SK-N-SH (cell line): ENCODE results near the gene ADCY9. TPM values are rescaled to one million over a fixed set of nuclear protein-coding genes. Genes with fewer than 3 reads are reported as not detected.

Source experiments
- CTCF ChIA-PET: fragments of 300-600, 350-600 bp; formaldehyde crosslinking; extraction: SDS; loops from one replicate; lab custom pipeline; 2021; lab: Yijun Ruan, JAX
- POLR2A ChIA-PET: fragments of 350-600 bp; sonication (Branson Sonifier 250); formaldehyde crosslinking; extraction: SDS; loops from one replicate; lab custom pipeline; 2020; ENCODE audit warnings: antibody characterized with exemption, inconsistent platforms; lab: Yijun Ruan, JAX
- DNase-seq: peaks from one replicate; pipeline ENCODE4 v3.0.0; 2012
- H2AFZ ChIP-seq: fragments of 200-600 bp; sonication (generic); 2 replicates; pipeline ENCODE4 v1.8.1; 2016; ENCODE audit warnings: antibody characterized with exemption, mild to moderate bottlenecking, low read depth
- H3F3A ChIP-seq: fragments of 200-600 bp; sonication (generic); replicated peaks from 2 replicates; pipeline ENCODE3; 2016; ENCODE audit warnings: antibody characterized with exemption, mild to moderate bottlenecking; ENCODE audit not compliant: insufficient read depth
- H3K27ac ChIP-seq, 2 experiments: fragments of 200-500 bp in 1 of 2; fragments of 200-600 bp in 1 of 2; sonication (Bioruptor generic) in 1 of 2; sonication (generic), shearing (Covaris generic) in 1 of 2; 2 replicates each; pipeline versions ENCODE4 v1.5.1 to v1.6.1; 2014 to 2016; ENCODE audit warnings: low read depth in 2 of 2, inconsistent platforms in 1 of 2, low read length in 1 of 2, mild to moderate bottlenecking in 1 of 2, mixed read lengths in 1 of 2
- H3K27me3 ChIP-seq: fragments of 200-600 bp; sonication (generic), shearing (Covaris generic); 2 replicates; pipeline ENCODE4 v1.6.1; 2016; ENCODE audit warnings: mixed run types; ENCODE audit not compliant: insufficient read depth
- H3K36me3 ChIP-seq, 2 experiments: fragments of 200-500 bp in 1 of 2; fragments of 200-600 bp in 1 of 2; sonication (Bioruptor generic) in 1 of 2; sonication (generic) in 1 of 2; replicated peaks in 1 of 2; 2 replicates each; pipeline versions ENCODE3 to v1.5.1; 2014 to 2016; ENCODE audit warnings: low read length in 1 of 2, mild to moderate bottlenecking in 1 of 2; ENCODE audit not compliant: insufficient read depth in 2 of 2, control insufficient read depth in 1 of 2
- H3K4me1 ChIP-seq, 2 experiments: fragments of 200-500 bp in 1 of 2; fragments of 200-600 bp in 1 of 2; sonication (Bioruptor generic) in 1 of 2; sonication (generic), shearing (Covaris generic) in 1 of 2; 2 replicates each; pipeline versions ENCODE4 v1.5.1 to v1.6.1; 2014 to 2016; ENCODE audit warnings: low read depth in 1 of 2, low read length in 1 of 2, mixed run types in 1 of 2; ENCODE audit not compliant: insufficient read depth in 2 of 2, control insufficient read depth in 1 of 2
- H3K4me2 ChIP-seq: fragments of 200-600 bp; sonication (generic), shearing (Covaris generic); 2 replicates; pipeline ENCODE4 v1.6.1; 2017; ENCODE audit warnings: mixed run types
- H3K4me3 ChIP-seq, 2 experiments: fragments of 200-500 bp in 1 of 2; fragments of 200-600 bp in 1 of 2; sonication (Bioruptor generic) in 1 of 2; sonication (generic), shearing (Covaris generic) in 1 of 2; 2 replicates each; pipeline versions ENCODE4 v1.5.1 to v1.8.1; 2014 to 2016; ENCODE audit warnings: low read depth in 2 of 2, inconsistent platforms in 1 of 2, low read length in 1 of 2, mild to moderate bottlenecking in 1 of 2, mixed read lengths in 1 of 2, moderate library complexity in 1 of 2
- H3K79me2 ChIP-seq: fragments of 200-600 bp; sonication (generic); 2 replicates; pipeline ENCODE4 v1.8.1; 2017; ENCODE audit warnings: mild to moderate bottlenecking; ENCODE audit not compliant: insufficient read depth
- H3K9ac ChIP-seq: fragments of 200-600 bp; sonication (generic); 2 replicates; pipeline ENCODE4 v1.6.1; 2017; ENCODE audit warnings: mixed run types
- H3K9me2 ChIP-seq: fragments of 200-600 bp; sonication (generic); 2 replicates; pipeline ENCODE4 v1.6.1; 2017; ENCODE audit warnings: mixed run types
- H3K9me3 ChIP-seq: fragments of 200-600 bp; sonication (generic); 2 replicates; pipeline ENCODE4 v1.6.1; 2017; ENCODE audit warnings: mixed run types, mild to moderate bottlenecking, moderate library complexity
- H4K20me1 ChIP-seq: fragments of 200-600 bp; sonication (generic); 2 replicates; pipeline ENCODE4 v1.6.1; 2017; ENCODE audit warnings: mild to moderate bottlenecking, mixed run types; ENCODE audit not compliant: insufficient read depth
- CTCF ChIP-seq: fragments of 200-600 bp; sonication (generic); IDR thresholded peaks from 2 replicates; pipeline ENCODE4 v1.6.1; 2017; ENCODE audit warnings: antibody characterized with exemption, mild to moderate bottlenecking, moderate library complexity
- ELF1 ChIP-seq: IDR thresholded peaks from 2 replicates; pipeline ENCODE4 v1.4.0; 2012
- EP300 ChIP-seq, 2 experiments: IDR thresholded peaks; 2 replicates each; pipeline versions ENCODE4 v1.4.0 to v1.6.1; 2012; ENCODE audit warnings: borderline replicate concordance in 1 of 2, low read depth in 1 of 2, low read length in 1 of 2
- FOSL2 ChIP-seq: IDR thresholded peaks from 2 replicates; pipeline ENCODE4 v1.4.0; 2012; ENCODE audit warnings: low read depth, mild to moderate bottlenecking, moderate library complexity, borderline replicate concordance
- FOXJ3 ChIP-seq: sonication (generic); formaldehyde crosslinking; IDR thresholded peaks from 2 replicates; pipeline ENCODE4 v1.5.1; 2020; ENCODE audit warnings: mild to moderate bottlenecking, missing genetic modification reagents
- FOXM1 ChIP-seq: IDR thresholded peaks from 2 replicates; pipeline ENCODE4 v1.4.0; 2012; ENCODE audit warnings: low read depth, mild to moderate bottlenecking
- GATA2 ChIP-seq: sonication (generic); formaldehyde crosslinking; IDR thresholded peaks from 2 replicates; pipeline ENCODE4 v1.5.0; 2020; ENCODE audit warnings: mild to moderate bottlenecking, missing genetic modification reagents
- MEF2A ChIP-seq: IDR thresholded peaks from 2 replicates; pipeline ENCODE4 v1.4.0; 2012; ENCODE audit warnings: low read depth, borderline replicate concordance
- REST ChIP-seq: IDR thresholded peaks from 2 replicates; pipeline ENCODE4 v1.6.1; 2012; ENCODE audit warnings: mild to moderate bottlenecking, low read depth, low read length, moderate library complexity
- SIN3A ChIP-seq: IDR thresholded peaks from 2 replicates; pipeline ENCODE4 v1.6.1; 2012; ENCODE audit warnings: low read depth, mild to moderate bottlenecking, low read length, moderate library complexity, borderline replicate concordance
- SMC3 ChIP-seq: IDR thresholded peaks from 2 replicates; pipeline ENCODE4 v1.6.1; 2012; ENCODE audit warnings: low read depth, low read length, improper control_type of control experiment
- TAF1 ChIP-seq: IDR thresholded peaks from 2 replicates; pipeline ENCODE4 v1.6.1; 2012; ENCODE audit warnings: low read depth, mild to moderate bottlenecking, low read length, moderate library complexity, borderline replicate concordance
- TCF12 ChIP-seq: IDR thresholded peaks from 2 replicates; pipeline ENCODE4 v1.4.0; 2012
- TEAD4 ChIP-seq: IDR thresholded peaks from 2 replicates; pipeline ENCODE4 v1.4.0; 2012; ENCODE audit warnings: mild to moderate bottlenecking, borderline replicate concordance; ENCODE audit not compliant: insufficient read depth
- ZBTB33 ChIP-seq: IDR thresholded peaks from 2 replicates; pipeline ENCODE4 v1.4.0; 2012; ENCODE audit warnings: low read depth, borderline replicate concordance
- WGBS: methylation state at CpG from one replicate; pipeline ENCODE4 v1.1.6; 2017; ENCODE audit warnings: low lambda C conversion rate; 5-methylcytosine and 5-hydroxymethylcytosine counted together
- polyA plus RNA-seq, 3 experiments: library from polyadenylated mRNA; depleted of rRNA; stranded (reverse); fragments of >200 nt; gene quantifications; 2 replicates each; pipeline ENCODE4 v1.2.3, GENCODE V29; 2012

Gene ADCY9
- polyA plus RNA-seq, 1 of the 3 experiments (the other 2 are of a cell fraction), result 5.2 TPM

- Histone ChIP-seq H3K36me3 (no peaks in the 10 kb centered on the region), H2AFZ (no peak overlapping the region), H3K27ac (no peak overlapping the region), H3K9me2 (no peaks in the 10 kb centered on the region), H3K9ac (no peak overlapping the region), H3K79me2 (no peaks in the 10 kb centered on the region), H3K4me1 (peaks cover 13% of the 10 kb centered on the region in 2 experiments; a peak in 3 of 4 replicates), H4K20me1 (no peaks in the 10 kb centered on the region), H3F3A (no peaks in the 10 kb centered on the region), H3K27me3 (no peaks in the 10 kb centered on the region), H3K4me3 (no peak overlapping the region), H3K4me2 (no peak overlapping the region), H3K9me3 (no peaks in the 10 kb centered on the region)
- DNase-seq, result no peak
- 97% methylated on average over 17 of the region's 25 CpGs for WGBS
- POLR2A ChIA-PET, result no interaction called here
- TF ChIP-seq TCF12, result no peak
- TF ChIP-seq MEF2A, result no peak
- TF ChIP-seq CTCF, result no peak
- TF ChIP-seq SIN3A, result no peak
- no peak for TF ChIP-seq GATA2 (CRISPR knock-in tag)
- TF ChIP-seq FOXM1, result no peak
- no peak for TF ChIP-seq REST
- TF ChIP-seq SMC3, result no peak
- TF ChIP-seq FOSL2, result no peak
- no peak for TF ChIP-seq TEAD4
- TF ChIP-seq FOXJ3 (CRISPR knock-in tag), result no peak
- TF ChIP-seq EP300 (IDR thresholded peaks at IDR 0.05; ENCODE audit: borderline replicate concordance in 1 of 2, low read depth in 1 of 2, low read length in 1 of 2), result no peak
- TF ChIP-seq ELF1, result no peak
- no peak for TF ChIP-seq TAF1
- TF ChIP-seq ZBTB33, result no peak
- CTCF ChIA-PET, result interaction anchor here (0.8 to 1.4 kb wide), 2 partner anchors 13 to 275 kb away, joined by 4 to 9 read pairs; no protein-coding TSS in a partner anchor
Measured at GRCh38 chr16:3979070-3979469, 137.2 kb downstream of the ADCY9 start.
